ENCODE results near the gene KRTAP10-10. TPM values are rescaled to one million over a fixed set of nuclear protein-coding genes. Genes with fewer than 3 reads are reported as not detected.

The KRTAP10-10 gene
- total and polyA plus RNA-seq, 2 of the 8 experiments (the other 6 are each of a cell fraction or from before 2014, with no cell fraction given) = not detected

DNA sequence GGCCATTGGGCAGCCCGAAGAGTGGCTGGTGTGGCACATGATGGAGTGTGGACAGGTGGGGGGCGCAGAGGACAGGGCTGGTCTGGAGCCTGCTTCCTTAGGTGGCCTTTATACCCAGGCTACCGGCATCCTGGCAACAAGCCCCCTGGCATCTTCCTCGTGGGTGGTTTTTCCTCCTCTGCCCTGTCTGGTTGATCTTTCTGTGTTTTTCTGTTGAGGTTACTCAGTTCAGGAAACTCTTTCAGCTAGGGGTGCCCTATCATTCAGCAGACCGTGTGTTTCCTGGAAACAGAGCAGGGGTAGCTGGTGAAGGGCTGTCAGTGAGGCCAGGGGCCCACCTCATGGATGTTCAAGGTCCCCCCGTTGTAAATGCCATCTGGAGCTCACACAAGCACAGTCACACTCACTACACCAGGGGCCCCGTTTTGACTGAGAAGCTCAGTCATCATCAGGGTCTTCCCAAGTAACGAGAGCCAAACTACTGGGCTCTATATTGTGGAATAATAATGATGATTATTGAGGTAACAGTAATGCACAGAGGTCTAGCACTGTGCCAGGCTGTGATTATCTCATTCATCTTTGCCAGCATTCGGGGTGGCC, 17.5 kb downstream of the KRTAP10-10 start, which contains the start of gene KRTAP12-4:
TSS of gene KRTAP12-4 (minus strand) at position 84 of the 600 bp plus-strand sequence. CDS start at position 39, 45 bp downstream.
- no peak within 1 kb of the TSS for H2BK120ac ChIP-seq (replicated peaks; ENCODE audit: low read depth, low read length)
- peaks cover 0 to 4% of the 10 kb centered on the region in 2 experiments; a peak in 2 of 4 replicates for H3K9me3 ChIP-seq (ENCODE audit: insufficient read depth in 2 of 2, low read depth in 1 of 2, low read length in 1 of 2)
- H3K23me2 ChIP-seq (ENCODE audit: low read depth, low read length) = no peaks in the 10 kb centered on the region
- H3K14ac ChIP-seq (ENCODE audit: insufficient read length) = no peak within 1 kb of the TSS
- no peak within 1 kb of the TSS for H3K56ac ChIP-seq (replicated peaks; ENCODE audit: insufficient read length, low read depth, low read length)
- no peak within 1 kb of the TSS for H3K18ac ChIP-seq (ENCODE audit: extremely low read depth, low read length)
- H2BK20ac ChIP-seq (ENCODE audit: low read length) = no peak within 1 kb of the TSS
- DNase-seq (ENCODE audit: low read depth in 1 of 2, low spot score in 2 of 2) (no peak), FAIRE-seq (no peak)
- no peaks in the 10 kb centered on the region for H3K79me1 ChIP-seq (ENCODE audit: low read depth, low read length)
- CTCF ChIA-PET (ENCODE audit: partially characterized antibody) = interaction anchor here (0.8 kb wide), 1 partner anchor 72 kb away, joined by 3 read pairs; no protein-coding TSS in a partner anchor
- no peaks in the 10 kb centered on the region for H4K20me1 ChIP-seq (replicated peaks in 1 of 2; ENCODE audit: control insufficient read depth in 1 of 2, insufficient read depth in 2 of 2, low read length in 2 of 2)
- H3K79me2 ChIP-seq (ENCODE audit: control insufficient read depth in 1 of 2, insufficient read depth in 2 of 2, low read length in 2 of 2) = no peaks in the 10 kb centered on the region
- POLR2A ChIA-PET (ENCODE audit: partially characterized antibody) = no interaction called here
- no peak within 1 kb of the TSS for H4K8ac ChIP-seq (ENCODE audit: extremely low read depth, insufficient read depth, low read length)
- peaks cover 0 to 7% (median under 1%) of the 10 kb centered on the region in 4 experiments; a peak in 5 of 7 replicates for H3K4me1 ChIP-seq (replicated peaks in 1 of 4; ENCODE audit: control insufficient read depth in 3 of 4, insufficient read depth in 4 of 4, low read length in 3 of 4)
- H2AFZ ChIP-seq (ENCODE audit: low read length) = no peak within 1 kb of the TSS
- H2BK12ac ChIP-seq (ENCODE audit: low read depth, low read length) = no peak within 1 kb of the TSS
- no peak within 1 kb of the TSS for H2BK15ac ChIP-seq (ENCODE audit: low read length)
- no peak within 1 kb of the TSS for H4K91ac ChIP-seq (replicated peaks; ENCODE audit: insufficient read length, low read length)
- no peak within 1 kb of the TSS for H3K23ac ChIP-seq (ENCODE audit: insufficient read length)
- no peak within 1 kb of the TSS for H2BK5ac ChIP-seq (ENCODE audit: low read depth, low read length)
- H3K4ac ChIP-seq (replicated peaks; ENCODE audit: insufficient read length, low read depth, low read length) = no peak within 1 kb of the TSS
- 0 out of 2 replicates have a peak within 1 kb of the TSS, but pooled peaks have one; percentile 53 for H2AK5ac ChIP-seq (ENCODE audit: low read depth, low read length)
- no peak within 1 kb of the TSS for H3K9ac ChIP-seq (replicated peaks in 1 of 4; ENCODE audit: extremely low read depth in 1 of 4, low read depth in 3 of 4, low read length in 3 of 4)
- no peak within 1 kb of the TSS for H4K5ac ChIP-seq (ENCODE audit: insufficient read length, low read depth, low read length)
- H3K27me3 ChIP-seq (replicated peaks in 1 of 4; ENCODE audit: control insufficient read depth in 3 of 4, extremely low read depth in 1 of 4, insufficient read depth in 3 of 4, low read length in 3 of 4) = peaks cover 0 to 2% (median 0%) of the 10 kb centered on the region in 4 experiments; a peak in 1 of 7 replicates
- 85% methylated on average over 9 of the region's 9 CpGs; no CpG with 5 or more reads in 1 of the 2 experiments for whole genome bisulfite sequencing, 2 experiments (ENCODE audit: extremely low coverage in 1 of 2, insufficient coverage in 1 of 2, insufficient read length in 1 of 2, insufficient replicate concordance in 2 of 2, low coverage in 1 of 2, low lambda C conversion rate in 2 of 2, missing lambda C conversion rate in 1 of 2)
- no peak within 1 kb of the TSS for H3K4me2 ChIP-seq (ENCODE audit: insufficient read depth in 1 of 2, low read depth in 2 of 2, low read length in 2 of 2)
- H3K4me3 ChIP-seq (ENCODE audit: extremely low read depth in 1 of 4, insufficient read depth in 2 of 4, low read depth in 3 of 4, low read length in 4 of 4) = no peak within 1 kb of the TSS
- no peak within 1 kb of the TSS for H3K27ac ChIP-seq (ENCODE audit: low read depth, low read length)
- H3K36me3 ChIP-seq (ENCODE audit: control insufficient read depth in 2 of 4, insufficient read depth in 4 of 4, low read length in 3 of 4) = no peaks in the 10 kb centered on the region
- TF ChIP-seq RXRA (IDR thresholded peaks at IDR 0.05; ENCODE audit: insufficient read depth, low read depth, low read length) = no peak
- no peak for TF ChIP-seq SP1 (IDR thresholded peaks at IDR 0.05; ENCODE audit: low read depth, low read length)
- no peak for TF ChIP-seq EGR1 (IDR thresholded peaks at IDR 0.05; ENCODE audit: borderline replicate concordance, low read depth, low read length)
- no peak for TF ChIP-seq RFX5 (IDR thresholded peaks at IDR 0.05; ENCODE audit: borderline replicate concordance, low read depth, low read length)
- TF ChIP-seq CBX5 (IDR thresholded peaks at IDR 0.05; ENCODE audit: low read depth, low read length) = no peak
- no peak for TF ChIP-seq EP300 (IDR thresholded peaks at IDR 0.05; ENCODE audit: borderline replicate concordance in 1 of 2, low read depth in 2 of 2, low read length in 2 of 2)
- TF ChIP-seq YY1 (IDR thresholded peaks at IDR 0.05; ENCODE audit: low read depth, low read length) = no peak
- no peak for TF ChIP-seq RBBP5 (IDR thresholded peaks at IDR 0.05; ENCODE audit: borderline replicate concordance, low read depth, low read length)
- no peak for TF ChIP-seq FOSL1 (IDR thresholded peaks at IDR 0.05; ENCODE audit: insufficient read depth, low read depth, low read length)
- TF ChIP-seq GABPA (IDR thresholded peaks at IDR 0.05; ENCODE audit: borderline replicate concordance, insufficient read depth, low read length) = no peak
- TF ChIP-seq SUZ12 (IDR thresholded peaks at IDR 0.05; ENCODE audit: low read length) = no peak
- TF ChIP-seq KDM1A (IDR thresholded peaks at IDR 0.05; ENCODE audit: borderline replicate concordance, low read length) = no peak

All from H1 (cell line).